ENCODE data around the gene COL28A1. TPM values are rescaled to one million over a fixed set of nuclear protein-coding genes. Genes with fewer than 3 reads are reported as not detected.

The COL28A1 gene
- total RNA-seq, 3 donors from 2014 or later (not counting 1 experiment from before 2014, with no cell fraction given): 0.28 to 0.84 (median 0.45) TPM

DNA sequence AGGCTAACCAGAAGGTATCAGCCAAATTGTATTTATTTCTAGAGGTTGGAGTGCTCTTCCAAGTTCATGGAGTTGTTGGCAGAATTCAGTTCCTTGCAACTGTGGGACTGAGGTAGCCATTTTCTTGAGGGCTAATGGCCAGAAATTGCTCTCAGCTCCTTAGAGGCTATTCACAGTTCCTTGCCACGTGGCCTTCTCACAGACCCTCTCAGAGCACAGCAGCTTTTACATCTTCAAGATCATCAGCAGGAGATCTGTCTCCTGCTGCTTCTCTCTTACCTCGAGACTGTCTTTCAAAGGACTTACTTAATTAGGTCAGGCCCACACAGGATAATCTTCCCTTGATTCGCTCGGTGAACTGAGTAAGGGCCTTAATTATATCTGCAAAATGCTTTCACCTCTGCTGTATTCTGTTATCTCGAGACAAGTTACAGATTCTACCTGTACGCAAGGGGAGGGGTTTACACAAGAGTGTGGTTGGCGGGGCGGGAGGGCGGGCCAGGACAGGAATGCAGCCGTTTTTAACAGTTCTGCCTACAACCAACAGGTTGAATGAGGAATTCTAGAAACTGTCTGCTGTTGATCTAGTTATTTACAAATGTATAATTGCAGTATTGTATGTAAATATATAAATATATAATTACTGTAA is 46.0 kb upstream of the COL28A1 start:
- intact Hi-C loops (cut with micrococcal nuclease): no loop called here
- H3K27me3 ChIP-seq (ENCODE audit: control insufficient read depth, insufficient read depth, low read length): no peaks in the 10 kb centered on the region
- Mint-ChIP-seq H3K4me1 (no peaks in the 10 kb centered on the region), H3K27me3 (ENCODE audit: low read depth in 2 of 2) (no peaks in the 10 kb centered on the region), H3K4me3 (no peak overlapping the region), H3K9me3 (no peaks in the 10 kb centered on the region), H3K36me3 (no peaks in the 10 kb centered on the region), H3K27ac (no peak overlapping the region)
- no peak for ATAC-seq
- no peak for DNase-seq
- no peaks in the 10 kb centered on the region for H3K4me1 ChIP-seq (ENCODE audit: control insufficient read depth, insufficient read depth, low read length)
- 93% methylated on average over 9 of the region's 10 CpGs for WGBS (ENCODE audit: insufficient coverage)
- TF ChIP-seq, protein P1, sequence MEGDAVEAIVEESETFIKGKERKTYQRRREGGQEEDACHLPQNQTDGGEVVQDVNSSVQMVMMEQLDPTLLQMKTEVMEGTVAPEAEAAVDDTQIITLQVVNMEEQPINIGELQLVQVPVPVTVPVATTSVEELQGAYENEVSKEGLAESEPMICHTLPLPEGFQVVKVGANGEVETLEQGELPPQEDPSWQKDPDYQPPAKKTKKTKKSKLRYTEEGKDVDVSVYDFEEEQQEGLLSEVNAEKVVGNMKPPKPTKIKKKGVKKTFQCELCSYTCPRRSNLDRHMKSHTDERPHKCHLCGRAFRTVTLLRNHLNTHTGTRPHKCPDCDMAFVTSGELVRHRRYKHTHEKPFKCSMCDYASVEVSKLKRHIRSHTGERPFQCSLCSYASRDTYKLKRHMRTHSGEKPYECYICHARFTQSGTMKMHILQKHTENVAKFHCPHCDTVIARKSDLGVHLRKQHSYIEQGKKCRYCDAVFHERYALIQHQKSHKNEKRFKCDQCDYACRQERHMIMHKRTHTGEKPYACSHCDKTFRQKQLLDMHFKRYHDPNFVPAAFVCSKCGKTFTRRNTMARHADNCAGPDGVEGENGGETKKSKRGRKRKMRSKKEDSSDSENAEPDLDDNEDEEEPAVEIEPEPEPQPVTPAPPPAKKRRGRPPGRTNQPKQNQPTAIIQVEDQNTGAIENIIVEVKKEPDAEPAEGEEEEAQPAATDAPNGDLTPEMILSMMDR (IDR thresholded peaks at IDR 0.05): no peak
- H3K4me3 ChIP-seq (ENCODE audit: low read length): no peak overlapping the region
- no peak overlapping the region for H3K27ac ChIP-seq (ENCODE audit: low read length)
- H3K9me3 ChIP-seq (ENCODE audit: control insufficient read depth, insufficient read depth, low read length): no peaks in the 10 kb centered on the region
- H3K36me3 ChIP-seq (ENCODE audit: control insufficient read depth, insufficient read depth, low read length): no peaks in the 10 kb centered on the region

DNA sequence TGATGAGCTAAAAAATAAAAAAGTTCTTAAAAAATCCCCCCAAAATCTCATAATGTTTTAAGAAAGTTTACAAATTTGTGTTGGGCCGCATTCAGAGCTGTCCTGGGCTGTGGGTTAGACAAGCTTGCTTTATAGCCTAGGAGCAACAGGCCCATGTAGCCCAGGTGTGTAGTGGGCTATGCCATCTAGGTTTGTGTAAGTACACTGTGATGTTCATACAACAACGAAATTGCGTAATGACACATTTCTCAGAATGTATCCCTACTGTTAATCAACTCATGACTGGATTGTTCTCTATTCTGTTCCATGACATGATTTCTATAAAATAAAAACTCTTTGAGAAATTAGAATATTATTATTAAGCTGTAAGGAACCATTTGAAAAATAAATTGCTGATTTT is 44.0 kb upstream of the COL28A1 start:
- intact Hi-C loops (cut with micrococcal nuclease): no loop called here
- 100% methylated on average over 2 of the region's 3 CpGs for WGBS (ENCODE audit: insufficient coverage)
- Histone ChIP-seq H3K36me3 (ENCODE audit: control insufficient read depth, insufficient read depth, low read length) (no peaks in the 10 kb centered on the region), H3K27ac (ENCODE audit: low read length) (no peak overlapping the region), H3K9me3 (ENCODE audit: control insufficient read depth, insufficient read depth, low read length) (no peaks in the 10 kb centered on the region), H3K27me3 (ENCODE audit: control insufficient read depth, insufficient read depth, low read length) (no peaks in the 10 kb centered on the region), H3K4me1 (ENCODE audit: control insufficient read depth, insufficient read depth, low read length) (no peaks in the 10 kb centered on the region), H3K4me3 (ENCODE audit: low read length) (no peak overlapping the region)
- H3K27ac Mint-ChIP-seq: no peak overlapping the region
- H3K4me1 Mint-ChIP-seq: no peaks in the 10 kb centered on the region
- H3K27me3 Mint-ChIP-seq (ENCODE audit: low read depth in 2 of 2): no peaks in the 10 kb centered on the region
- ATAC-seq (no peak), DNase-seq (no peak)
- H3K4me3 Mint-ChIP-seq: no peak overlapping the region
- H3K36me3 Mint-ChIP-seq: no peaks in the 10 kb centered on the region
- TF ChIP-seq, protein P1 (IDR thresholded peaks at IDR 0.05): no peak
- H3K9me3 Mint-ChIP-seq: no peaks in the 10 kb centered on the region

DNA sequence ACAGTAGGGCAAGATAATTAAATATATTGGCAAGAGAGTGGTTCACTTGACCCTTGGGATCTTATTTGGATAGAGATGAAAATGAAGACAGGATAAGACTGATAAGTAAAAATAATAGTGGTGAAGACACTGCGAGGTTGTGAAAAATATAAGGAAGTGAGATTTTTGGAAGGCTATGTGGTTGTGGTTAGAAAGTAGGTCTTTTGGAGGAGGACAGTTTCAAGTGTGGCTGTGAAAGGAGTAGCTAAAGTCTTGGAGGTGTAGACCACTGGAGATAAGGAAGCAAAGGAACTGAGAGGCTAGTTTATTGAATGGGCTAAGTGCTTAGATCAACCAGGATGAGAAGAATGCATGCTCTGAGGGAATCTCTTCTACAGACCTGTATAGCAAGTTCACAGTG is 42.2 kb upstream of the COL28A1 start:
- ATAC-seq: peak in 1 of 3 donors; percentile 48
- intact Hi-C loops (cut with micrococcal nuclease): no loop called here
- WGBS (ENCODE audit: insufficient coverage): 6% methylated on average over 1 of the region's 1 CpG
- Mint-ChIP-seq H3K27me3 (ENCODE audit: low read depth in 2 of 2) (no peaks in the 10 kb centered on the region), H3K27ac (no peak overlapping the region), H3K4me3 (no peak overlapping the region), H3K36me3 (no peaks in the 10 kb centered on the region), H3K4me1 (no peaks in the 10 kb centered on the region), H3K9me3 (no peaks in the 10 kb centered on the region)
- no peak for DNase-seq
- Histone ChIP-seq H3K27me3 (ENCODE audit: control insufficient read depth, insufficient read depth, low read length) (no peaks in the 10 kb centered on the region), H3K9me3 (ENCODE audit: control insufficient read depth, insufficient read depth, low read length) (no peaks in the 10 kb centered on the region), H3K4me3 (ENCODE audit: low read length) (no peak overlapping the region), H3K4me1 (ENCODE audit: control insufficient read depth, insufficient read depth, low read length) (no peaks in the 10 kb centered on the region), H3K36me3 (ENCODE audit: control insufficient read depth, insufficient read depth, low read length) (peaks cover 3% of the 10 kb centered on the region), H3K27ac (ENCODE audit: low read length) (no peak overlapping the region)
- TF ChIP-seq, protein P1 (IDR thresholded peaks at IDR 0.05): no peak

DNA sequence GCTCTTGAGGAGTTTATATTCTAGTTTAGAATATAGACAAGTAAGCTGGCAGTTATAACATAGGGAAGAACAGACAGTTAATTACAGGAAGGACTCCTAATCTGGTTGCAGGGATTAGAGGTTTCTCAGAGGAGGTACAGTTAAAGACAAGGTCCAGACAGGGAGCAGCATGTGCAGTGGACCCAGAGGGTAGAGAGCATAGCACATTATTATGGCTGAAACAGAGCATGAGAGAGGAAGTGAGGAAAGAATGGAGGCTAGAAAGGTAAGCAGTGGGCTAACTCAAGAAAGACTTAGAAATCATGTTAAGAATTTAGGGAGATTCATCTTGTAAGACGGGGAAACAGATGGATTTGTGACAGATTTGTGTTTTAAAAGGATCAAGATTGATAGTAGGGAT is 40.7 kb upstream of the COL28A1 start:
- Histone ChIP-seq H3K27ac (ENCODE audit: low read length) (no peak overlapping the region), H3K4me3 (ENCODE audit: low read length) (no peak overlapping the region), H3K9me3 (ENCODE audit: control insufficient read depth, insufficient read depth, low read length) (no peaks in the 10 kb centered on the region), H3K4me1 (ENCODE audit: control insufficient read depth, insufficient read depth, low read length) (no peaks in the 10 kb centered on the region), H3K27me3 (ENCODE audit: control insufficient read depth, insufficient read depth, low read length) (no peaks in the 10 kb centered on the region), H3K36me3 (ENCODE audit: control insufficient read depth, insufficient read depth, low read length) (peaks cover 6% of the 10 kb centered on the region)
- WGBS (ENCODE audit: insufficient coverage): 97% methylated on average over 1 of the region's 1 CpG
- Mint-ChIP-seq H3K27me3 (ENCODE audit: low read depth in 2 of 2) (no peaks in the 10 kb centered on the region), H3K36me3 (no peaks in the 10 kb centered on the region), H3K4me3 (no peak overlapping the region), H3K4me1 (no peaks in the 10 kb centered on the region), H3K9me3 (no peaks in the 10 kb centered on the region), H3K27ac (no peak overlapping the region)
- TF ChIP-seq, protein P1 (IDR thresholded peaks at IDR 0.05): no peak
- intact Hi-C loops (cut with micrococcal nuclease): no loop called here
- ATAC-seq (no peak), DNase-seq (no peak)

Measured in natural killer cell (primary cell).